ENCODE measurements around the gene MYH16. TPM values are rescaled to one million over a fixed set of nuclear protein-coding genes. Genes with fewer than 3 reads are reported as not detected.

The MYH16 gene
- polyA plus RNA-seq, 1 experiment, result not detected

DNA sequence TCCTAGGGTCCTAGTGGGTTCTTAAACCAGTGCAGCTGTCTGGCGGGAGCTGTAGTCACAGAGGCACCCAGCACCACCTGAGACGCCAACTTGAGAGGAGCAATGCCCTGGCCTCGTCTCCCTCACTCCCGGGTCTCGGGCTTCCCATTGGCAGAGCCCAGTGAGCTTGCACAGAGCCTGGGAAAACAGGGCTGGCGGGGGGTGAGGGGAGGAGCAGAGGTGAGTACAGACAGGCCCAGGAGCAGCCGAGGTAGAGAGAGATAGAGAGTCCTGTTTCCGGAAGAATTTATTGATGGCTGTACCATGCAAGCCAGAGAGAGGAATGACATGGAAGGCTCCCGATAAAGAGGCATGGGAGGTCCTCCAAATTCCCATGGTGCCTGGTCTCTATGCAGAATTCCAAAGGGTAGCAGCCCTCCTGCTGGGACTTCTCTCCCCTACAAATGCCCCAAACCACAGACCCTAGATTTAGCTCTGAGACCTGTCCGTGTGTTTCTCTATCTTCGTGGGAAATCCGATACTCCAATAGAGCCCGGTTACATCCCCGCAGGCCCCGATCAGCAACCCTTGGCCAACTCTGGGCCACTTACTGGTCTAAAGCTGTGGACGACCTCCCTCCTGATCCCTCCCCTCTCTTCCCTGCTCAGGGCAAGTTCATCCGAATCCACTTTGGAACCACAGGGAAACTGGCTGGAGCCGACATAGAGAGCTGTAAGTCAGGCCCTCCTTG is 20.3 kb upstream of the MYH16 start:
- H3K9me3 ChIP-seq (ENCODE audit: control insufficient read depth, insufficient read depth, low read length), result no peaks in the 10 kb centered on the region; the same call in 1 of the 2 replicates
- TF ChIP-seq CTCF (IDR thresholded peaks at IDR 0.05; ENCODE audit: low read depth, low read length), result no peak
- CTCF ChIA-PET, result no interaction called here
- H3K4me3 ChIP-seq (ENCODE audit: low read depth, low read length), result no peak overlapping the region
- POLR2A ChIA-PET, result no interaction called here
- no peak overlapping the region for H3K27ac ChIP-seq (ENCODE audit: low read depth, low read length)
- no peak for DNase-seq (ENCODE audit: low read depth, low spot score)
- H3K27me3 ChIP-seq (ENCODE audit: control insufficient read depth, insufficient read depth, low read length), result peaks cover 10% of the 10 kb centered on the region

- no peak for DNase-seq (ENCODE audit: low read depth, low spot score)
- ChIA-PET POLR2A (no interaction called here), CTCF (interaction anchor here (0.7 kb wide), 1 partner anchor 57 kb away, joined by 3 read pairs; no protein-coding TSS in a partner anchor)
- Histone ChIP-seq H3K27me3 (ENCODE audit: control insufficient read depth, insufficient read depth, low read length) (peaks cover 11% of the 10 kb centered on the region), H3K9me3 (ENCODE audit: control insufficient read depth, insufficient read depth, low read length) (no peaks in the 10 kb centered on the region; the same call in 1 of the 2 replicates), H3K4me3 (ENCODE audit: low read depth, low read length) (no peak overlapping the region), H3K27ac (ENCODE audit: low read depth, low read length) (no peak overlapping the region)
- no peak for TF ChIP-seq CTCF (IDR thresholded peaks at IDR 0.05; ENCODE audit: low read depth, low read length)
These were observed 19.3 kb upstream of the MYH16 start for GRCh38 chr7:99253369-99253768.

GRCh38 chr7:99254390-99254789 is 18.2 kb upstream of the MYH16 start:
- POLR2A ChIA-PET, result no interaction called here
- no peak for TF ChIP-seq CTCF (IDR thresholded peaks at IDR 0.05; ENCODE audit: low read depth, low read length)
- CTCF ChIA-PET, result no interaction called here

GRCh38 chr7:99255463-99255862 is 17.2 kb upstream of the MYH16 start:
- CTCF ChIA-PET, result no interaction called here
- POLR2A ChIA-PET, result no interaction called here
- DNase-seq (ENCODE audit: low read depth, low spot score), result no peak

More at GRCh38 chr7:99254390-99254789, 18.2 kb upstream of the MYH16 start:
- Histone ChIP-seq H3K27me3 (ENCODE audit: control insufficient read depth, insufficient read depth, low read length) (peaks cover 13% of the 10 kb centered on the region), H3K9me3 (ENCODE audit: control insufficient read depth, insufficient read depth, low read length) (no peaks in the 10 kb centered on the region; the same call in 1 of the 2 replicates), H3K4me3 (ENCODE audit: low read depth, low read length) (no peak overlapping the region), H3K27ac (ENCODE audit: low read depth, low read length) (no peak overlapping the region)
- no peak for DNase-seq (ENCODE audit: low read depth, low spot score)

More at GRCh38 chr7:99255463-99255862, 17.2 kb upstream of the MYH16 start:
- Histone ChIP-seq H3K27ac (ENCODE audit: low read depth, low read length) (no peak overlapping the region), H3K4me3 (ENCODE audit: low read depth, low read length) (no peak overlapping the region), H3K9me3 (ENCODE audit: control insufficient read depth, insufficient read depth, low read length) (no peaks in the 10 kb centered on the region; the same call in 1 of the 2 replicates), H3K27me3 (ENCODE audit: control insufficient read depth, insufficient read depth, low read length) (peaks cover 11% of the 10 kb centered on the region)
- TF ChIP-seq CTCF (IDR thresholded peaks at IDR 0.05; ENCODE audit: low read depth, low read length), result no peak

Measured in AG04450 (cell line).